Endodermal cell (in vitro differentiated cells): Measurements from ENCODE around the gene LPGAT1. TPM values are rescaled to one million over a fixed set of nuclear protein-coding genes. Genes with fewer than 3 reads are reported as not detected.
"Not testable (repeated sequence)": the region's sequence is repeated elsewhere in the genome, so short reads cannot be mapped to it uniquely, and the experiment has no call there.

Experiments used
- DNase-seq: peaks from one replicate; pipeline ENCODE4 v3.0.0-alpha.2; 2017
- H3K27ac ChIP-seq: 2 replicates; pipeline ENCODE4 v1.5.1; 2013; ENCODE audit warnings: mild to moderate bottlenecking, low read depth, low read length, moderate library complexity
- H3K27me3 ChIP-seq: 2 replicates; pipeline ENCODE4 v1.6.1; 2013; ENCODE audit warnings: mild to moderate bottlenecking, low read length, moderate library complexity; ENCODE audit not compliant: insufficient read depth, control insufficient read depth, poor library complexity, severe bottlenecking
- H3K36me3 ChIP-seq: 2 replicates; pipeline ENCODE4 v1.7.0; 2013; ENCODE audit warnings: mild to moderate bottlenecking, low read length, moderate library complexity; ENCODE audit not compliant: control insufficient read depth, insufficient read depth
- H3K4me1 ChIP-seq: one replicate; pipeline ENCODE4 v1.7.0; 2013; ENCODE audit warnings: low read length; ENCODE audit not compliant: control insufficient read depth, insufficient read depth
- H3K4me3 ChIP-seq: 2 replicates; pipeline ENCODE4 v1.5.1; 2013; ENCODE audit warnings: mild to moderate bottlenecking, low read length, moderate library complexity
- H3K9ac ChIP-seq: 2 replicates; pipeline ENCODE4 v1.6.1; 2013; ENCODE audit warnings: mild to moderate bottlenecking, low read length, moderate library complexity; ENCODE audit not compliant: poor library complexity, severe bottlenecking; ENCODE audit errors: extremely low read depth
- H3K9me3 ChIP-seq: 2 replicates; pipeline ENCODE4 v1.6.1; 2013; ENCODE audit warnings: mild to moderate bottlenecking, low read length, moderate library complexity; ENCODE audit not compliant: control insufficient read depth
- H3K27ac Mint-ChIP-seq: 2 replicates; pipeline ENCODE4 v1.8.0; 2020; ENCODE audit warnings: mixed read lengths
- H3K27me3 Mint-ChIP-seq: 2 replicates; pipeline ENCODE4 v1.8.0; 2021; ENCODE audit warnings: mild to moderate bottlenecking, mixed read lengths; ENCODE audit not compliant: insufficient read depth
- H3K36me3 Mint-ChIP-seq: 2 replicates; pipeline ENCODE4 v1.8.0; 2020; ENCODE audit warnings: low read depth, mixed read lengths
- H3K4me1 Mint-ChIP-seq: 2 replicates; pipeline ENCODE4 v1.8.0; 2020; ENCODE audit warnings: mixed read lengths
- H3K4me3 Mint-ChIP-seq: 2 replicates; pipeline ENCODE4 v1.8.0; 2020; ENCODE audit warnings: mild to moderate bottlenecking, moderate library complexity, mixed read lengths
- H3K9me3 Mint-ChIP-seq: 2 replicates; pipeline ENCODE4 v1.8.0; 2020; ENCODE audit warnings: mild to moderate bottlenecking, mixed read lengths
- whole genome bisulfite sequencing, 2 experiments: methylation state at CpG; one replicate each; pipeline versions ENCODE4 v1.1.5 to v1.1.7; 2013; ENCODE audit warnings: missing lambda C conversion rate in 2 of 2, mixed read lengths in 1 of 2; ENCODE audit not compliant: insufficient coverage in 1 of 2, insufficient read length in 1 of 2; 5-methylcytosine and 5-hydroxymethylcytosine counted together
- total RNA-seq, 2 donors: library from RNA; stranded (reverse); fragmentation: NEBNext Ultra II Directional in 1 of 2; extraction: Animal tissue kit (Norgen Biotek cat#: 25700) in 1 of 2; gene quantifications; 2 replicates in 1 of 2; 3 replicates in 1 of 2; pipeline ENCODE4 v1.2.1, GENCODE V29; 2021
- TF ChIP-seq, protein P1 (sequence below): fragments of 200-600 bp; sonication (generic); conservative IDR thresholded peaks from 2 replicates; pipeline ENCODE4 v1.5.0; 2021; ENCODE audit warnings: antibody characterized with exemption, mild to moderate bottlenecking

The LPGAT1 gene
- total RNA-seq, 2 donors from 2014 or later: 57.0 to 66.9 TPM

DNA sequence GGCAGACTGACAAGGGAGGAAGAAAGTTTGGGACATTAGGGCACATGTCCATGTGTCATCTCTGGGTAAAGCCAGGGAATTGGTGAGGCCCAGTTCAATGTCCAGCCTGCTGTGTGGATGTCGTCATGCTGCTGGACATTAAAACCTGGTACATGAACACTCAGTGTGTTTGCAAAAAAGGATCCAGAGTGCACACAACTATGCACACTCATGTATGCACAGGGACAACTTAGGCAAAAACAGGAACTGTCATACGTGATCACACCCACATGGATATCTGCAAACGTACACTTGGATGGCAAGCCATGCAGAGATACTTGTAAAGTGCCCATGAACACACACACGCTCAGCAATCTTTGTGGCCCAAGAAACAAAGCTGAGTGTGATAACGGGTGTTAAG lies 107.3 kb downstream of the LPGAT1 start:
- peaks cover 20% of the 10 kb centered on the region for H3K4me1 Mint-ChIP-seq
- H3K4me3 ChIP-seq: no peak overlapping the region
- H3K4me1 ChIP-seq: no peaks in the 10 kb centered on the region
- DNase-seq: no peak
- peaks cover 2% of the 10 kb centered on the region for H3K9me3 Mint-ChIP-seq
- no peaks in the 10 kb centered on the region for H3K27me3 Mint-ChIP-seq
- WGBS, 2 experiments: 94 to 95% methylated on average over 3 to 5 of the region's 5 CpGs
- no peak overlapping the region for H3K27ac ChIP-seq
- H3K9me3 ChIP-seq: peaks cover 9% of the 10 kb centered on the region
- no peaks in the 10 kb centered on the region for H3K36me3 ChIP-seq
- TF ChIP-seq, protein P1, sequence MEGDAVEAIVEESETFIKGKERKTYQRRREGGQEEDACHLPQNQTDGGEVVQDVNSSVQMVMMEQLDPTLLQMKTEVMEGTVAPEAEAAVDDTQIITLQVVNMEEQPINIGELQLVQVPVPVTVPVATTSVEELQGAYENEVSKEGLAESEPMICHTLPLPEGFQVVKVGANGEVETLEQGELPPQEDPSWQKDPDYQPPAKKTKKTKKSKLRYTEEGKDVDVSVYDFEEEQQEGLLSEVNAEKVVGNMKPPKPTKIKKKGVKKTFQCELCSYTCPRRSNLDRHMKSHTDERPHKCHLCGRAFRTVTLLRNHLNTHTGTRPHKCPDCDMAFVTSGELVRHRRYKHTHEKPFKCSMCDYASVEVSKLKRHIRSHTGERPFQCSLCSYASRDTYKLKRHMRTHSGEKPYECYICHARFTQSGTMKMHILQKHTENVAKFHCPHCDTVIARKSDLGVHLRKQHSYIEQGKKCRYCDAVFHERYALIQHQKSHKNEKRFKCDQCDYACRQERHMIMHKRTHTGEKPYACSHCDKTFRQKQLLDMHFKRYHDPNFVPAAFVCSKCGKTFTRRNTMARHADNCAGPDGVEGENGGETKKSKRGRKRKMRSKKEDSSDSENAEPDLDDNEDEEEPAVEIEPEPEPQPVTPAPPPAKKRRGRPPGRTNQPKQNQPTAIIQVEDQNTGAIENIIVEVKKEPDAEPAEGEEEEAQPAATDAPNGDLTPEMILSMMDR: no peak
- no peak overlapping the region for H3K4me3 Mint-ChIP-seq
- no peak overlapping the region for H3K9ac ChIP-seq
- no peak overlapping the region for H3K27ac Mint-ChIP-seq
- no peaks in the 10 kb centered on the region for H3K27me3 ChIP-seq
- no peaks in the 10 kb centered on the region for H3K36me3 Mint-ChIP-seq

GRCh38 chr1:211722277-211723175 lies 108.0 kb downstream of the LPGAT1 start:
- Mint-ChIP-seq H3K4me1 (peaks cover 20% of the 10 kb centered on the region), H3K9me3 (peaks cover 2% of the 10 kb centered on the region), H3K4me3 (no peak overlapping the region), H3K27me3 (no peaks in the 10 kb centered on the region), H3K36me3 (no peaks in the 10 kb centered on the region), H3K27ac (no peak overlapping the region)
- no peak for DNase-seq
- Histone ChIP-seq H3K9ac (no peak overlapping the region), H3K36me3 (no peaks in the 10 kb centered on the region), H3K4me1 (no peaks in the 10 kb centered on the region), H3K27me3 (no peaks in the 10 kb centered on the region), H3K27ac (no peak overlapping the region), H3K4me3 (no peak overlapping the region), H3K9me3 (peaks cover 9% of the 10 kb centered on the region)
- TF ChIP-seq, protein P1: no peak
- WGBS, 2 experiments: 92 to 94% methylated on average over 5 to 6 of the region's 6 CpGs

DNA sequence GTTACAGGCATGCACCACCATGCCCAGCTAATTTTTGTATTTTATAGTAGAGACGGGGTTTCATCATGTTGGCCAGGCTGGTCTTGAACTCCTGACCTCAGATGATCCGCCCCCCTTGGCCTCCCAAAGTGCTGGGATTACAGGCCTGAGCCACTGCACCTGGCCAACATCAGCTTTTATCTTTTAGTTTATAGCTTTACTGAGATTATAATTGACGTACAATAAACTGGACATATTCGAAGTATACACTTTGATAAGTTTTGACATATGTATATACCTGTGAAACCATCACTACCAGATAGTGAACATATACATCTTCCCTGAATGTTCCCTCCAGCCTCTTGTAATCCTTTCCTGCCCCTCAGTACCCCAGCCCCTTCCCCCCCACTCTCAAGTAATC lies 114.0 kb downstream of the LPGAT1 start:
- H3K36me3 Mint-ChIP-seq, H3K4me3 Mint-ChIP-seq, H3K27ac ChIP-seq, H3K4me1 ChIP-seq, H3K27me3 Mint-ChIP-seq, H3K9me3 Mint-ChIP-seq, H3K9me3 ChIP-seq, H3K4me1 Mint-ChIP-seq, H3K36me3 ChIP-seq, H3K27ac Mint-ChIP-seq, H3K4me3 ChIP-seq, DNase-seq, H3K9ac ChIP-seq, H3K27me3 ChIP-seq: not testable (repeated sequence)
- 90 to 100% methylated on average over 2 to 4 of the region's 4 CpGs for WGBS, 2 experiments
